GM18870 (cell line): ENCODE data around the gene NEUROD4.
"Not testable (repeated sequence)": the region's sequence is repeated elsewhere in the genome, so short reads cannot be mapped to it uniquely, and the experiment has no call there.

ENCODE experiments used
- ATAC-seq: cut with Tn5 transposase; IDR thresholded peaks from one replicate; pipeline ENCODE4 v1.9.1; 2021; ENCODE audit warnings: moderate library complexity; ENCODE audit not compliant: unreplicated experiment

NEUROD4 gene, protein sequence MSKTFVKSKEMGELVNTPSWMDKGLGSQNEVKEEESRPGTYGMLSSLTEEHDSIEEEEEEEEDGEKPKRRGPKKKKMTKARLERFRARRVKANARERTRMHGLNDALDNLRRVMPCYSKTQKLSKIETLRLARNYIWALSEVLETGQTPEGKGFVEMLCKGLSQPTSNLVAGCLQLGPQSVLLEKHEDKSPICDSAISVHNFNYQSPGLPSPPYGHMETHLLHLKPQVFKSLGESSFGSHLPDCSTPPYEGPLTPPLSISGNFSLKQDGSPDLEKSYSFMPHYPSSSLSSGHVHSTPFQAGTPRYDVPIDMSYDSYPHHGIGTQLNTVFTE

GRCh38 chr12:55019784-55020183, at the start of gene NEUROD4:
NEUROD4 (plus strand) TSS chr12:55019974; CDS start chr12:55026440, 6,466 bp downstream.
- ATAC-seq, result no peak

GRCh38 chr12:54970741-54971140, 49.0 kb upstream of the NEUROD4 start:
- ATAC-seq, result no peak

DNA sequence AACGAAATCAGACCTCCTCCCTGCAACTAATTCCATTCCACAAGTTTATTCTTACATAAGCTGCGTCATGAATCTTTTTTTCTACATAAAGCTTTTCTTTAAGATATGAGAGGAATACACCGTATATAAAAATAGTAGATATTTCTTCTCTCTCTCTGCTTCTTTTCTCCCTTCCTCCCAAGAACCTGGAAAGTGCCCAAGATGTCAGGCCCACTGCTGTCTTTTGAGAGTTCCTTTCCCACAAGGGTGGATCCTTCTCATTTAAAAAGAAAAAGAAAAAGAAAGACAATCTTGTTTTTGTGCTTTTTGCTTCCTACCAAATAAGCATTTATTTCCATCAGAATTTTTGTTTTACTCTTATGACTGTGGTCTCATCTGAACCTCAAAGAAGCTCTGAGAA, 46.2 kb upstream of the NEUROD4 start:
- no peak for ATAC-seq

DNA sequence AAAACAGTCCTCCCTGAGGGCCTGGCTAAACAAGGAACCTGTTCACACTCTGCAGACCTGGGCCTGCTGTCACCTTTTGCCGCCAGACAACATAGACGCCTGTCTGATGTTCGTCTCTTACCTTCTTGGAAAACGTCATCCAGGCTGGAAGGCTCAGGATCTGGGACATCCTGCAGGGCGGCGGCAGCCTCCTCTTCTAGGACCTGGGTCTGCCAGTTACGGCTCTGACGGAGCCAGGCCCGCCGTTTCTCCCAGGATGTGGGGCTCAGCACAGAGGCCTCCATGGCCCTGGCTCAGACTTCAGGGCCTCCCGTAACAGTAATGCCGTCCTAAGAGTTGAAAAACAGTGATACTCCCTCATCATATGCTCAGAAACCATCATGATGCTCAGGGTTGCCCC, 45.5 kb upstream of the NEUROD4 start:
- no peak for ATAC-seq

DNA sequence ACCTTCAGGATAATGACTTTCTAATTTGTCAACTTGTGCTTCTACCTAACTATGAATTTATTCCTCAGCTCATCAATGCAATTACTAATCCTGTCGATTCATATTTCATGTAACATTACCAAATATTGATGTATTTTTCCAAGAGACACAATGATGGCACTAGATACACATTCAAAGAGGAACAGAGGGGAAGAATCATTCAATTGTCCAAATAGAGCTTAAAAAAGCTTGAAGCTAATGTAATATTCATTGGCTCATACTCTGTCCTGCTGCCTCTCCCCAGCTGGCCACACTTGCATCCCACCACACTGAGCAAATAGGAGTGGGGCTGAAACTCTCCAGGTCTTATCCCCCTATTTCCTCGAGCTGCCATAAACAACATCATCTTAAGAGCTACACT, 44.5 kb upstream of the NEUROD4 start:
- no peak for ATAC-seq

DNA sequence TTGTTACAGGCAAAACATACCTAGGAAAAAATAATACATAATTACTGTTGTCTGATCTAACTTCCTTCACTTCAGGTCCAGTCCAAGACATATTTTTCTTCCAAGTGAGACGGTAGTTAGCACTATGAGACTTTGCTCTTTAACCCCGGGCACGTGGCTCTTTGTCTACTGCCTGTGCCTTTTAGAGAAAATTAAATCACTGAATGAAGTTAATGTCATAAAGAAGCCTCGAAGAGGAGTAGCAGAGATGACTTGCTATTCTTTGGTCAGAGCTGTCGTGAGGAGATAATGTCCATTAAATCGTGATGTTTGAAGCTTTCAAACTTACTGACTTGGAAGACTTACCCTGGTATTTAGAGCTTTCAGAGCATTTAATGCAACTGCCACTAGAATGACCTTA, 43.9 kb upstream of the NEUROD4 start:
- ATAC-seq, result no peak

DNA sequence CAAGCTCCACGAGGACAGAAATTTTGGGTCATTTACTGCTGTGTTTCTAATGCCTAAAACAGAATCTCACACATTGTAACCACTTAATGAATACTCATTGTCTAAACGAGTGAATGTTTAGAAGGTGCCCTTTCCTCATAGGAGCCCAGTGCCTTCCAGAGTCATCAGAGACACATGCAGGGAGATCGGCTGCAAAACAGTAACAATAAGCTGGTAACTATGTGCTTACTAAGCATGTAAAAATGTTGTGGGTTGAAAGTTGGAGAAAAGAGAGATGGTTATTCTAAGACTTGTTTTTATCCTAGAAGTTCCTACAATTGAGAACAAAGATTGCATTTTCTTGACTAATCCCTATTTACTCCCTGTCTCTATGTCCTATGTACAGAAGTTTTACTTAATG, 42.6 kb upstream of the NEUROD4 start:
- no peak for ATAC-seq

DNA sequence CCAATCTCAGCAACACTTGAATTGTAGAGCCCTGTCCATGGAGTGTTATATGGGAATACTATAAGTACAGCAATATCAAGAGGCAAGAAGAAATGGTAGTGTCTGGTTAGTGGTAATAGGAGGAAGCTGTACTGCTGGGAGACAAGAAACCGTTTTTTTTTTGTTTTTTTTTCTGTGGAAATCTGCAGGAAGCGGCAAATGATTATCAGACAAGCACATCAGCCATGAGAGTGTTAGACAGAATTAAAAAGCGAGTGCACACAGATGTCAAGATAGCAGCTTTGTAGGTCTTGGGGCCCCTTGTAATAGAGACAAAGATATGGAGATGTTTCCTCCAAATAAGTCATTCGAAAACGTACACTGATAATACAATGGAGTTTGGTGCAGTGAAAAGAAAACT, 41.9 kb upstream of the NEUROD4 start:
- ATAC-seq, result no peak

- no peak for ATAC-seq
Measured at GRCh38 chr12:54980341-54980740, 39.4 kb upstream of the NEUROD4 start.

- peak; percentile 30 for ATAC-seq
Measured at GRCh38 chr12:54981796-54982195, 38.0 kb upstream of the NEUROD4 start.

- no peak for ATAC-seq
Measured at GRCh38 chr12:54983536-54984101, 36.2 kb upstream of the NEUROD4 start.

DNA sequence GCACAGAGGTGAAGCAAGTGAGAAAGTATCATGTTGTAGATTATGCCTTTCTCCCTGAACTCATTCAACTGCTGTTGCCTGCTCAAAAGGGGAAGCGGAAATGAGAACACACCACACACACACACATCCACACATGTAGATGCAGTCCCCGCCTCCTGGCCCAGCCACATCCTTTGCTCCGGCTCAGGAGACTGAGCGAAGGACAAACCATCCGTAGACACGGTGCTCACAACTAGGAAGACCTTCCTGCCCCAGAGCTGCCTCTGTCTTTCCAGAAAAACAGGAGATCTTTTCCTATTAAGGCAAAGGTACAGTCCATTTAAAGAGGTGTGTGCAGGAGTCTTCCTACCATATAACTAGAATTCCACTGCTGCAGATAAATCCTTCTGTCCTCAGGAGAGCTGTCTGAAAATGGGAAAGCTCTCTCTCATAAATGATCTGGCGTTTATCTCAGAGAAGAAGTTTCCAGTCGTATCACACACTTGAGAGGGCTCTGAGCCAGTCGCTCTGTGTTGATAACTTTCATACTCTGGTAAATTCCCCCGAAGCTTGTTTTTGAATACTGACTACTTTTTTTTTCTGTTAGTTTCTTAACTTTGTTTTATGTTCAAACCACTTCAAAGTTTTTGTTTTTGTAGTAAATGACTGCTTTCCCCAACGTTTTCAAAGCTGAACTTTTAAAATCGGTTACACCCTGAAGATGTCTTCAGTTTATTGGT, 35.0 kb upstream of the NEUROD4 start, which contains the start of gene TESPA1:
Gene TESPA1, minus strand, starts transcription at position 105 of the 719 bp plus-strand sequence. CDS start 10,200 bp downstream, outside the sequence.
- peak; percentile 95 for ATAC-seq

DNA sequence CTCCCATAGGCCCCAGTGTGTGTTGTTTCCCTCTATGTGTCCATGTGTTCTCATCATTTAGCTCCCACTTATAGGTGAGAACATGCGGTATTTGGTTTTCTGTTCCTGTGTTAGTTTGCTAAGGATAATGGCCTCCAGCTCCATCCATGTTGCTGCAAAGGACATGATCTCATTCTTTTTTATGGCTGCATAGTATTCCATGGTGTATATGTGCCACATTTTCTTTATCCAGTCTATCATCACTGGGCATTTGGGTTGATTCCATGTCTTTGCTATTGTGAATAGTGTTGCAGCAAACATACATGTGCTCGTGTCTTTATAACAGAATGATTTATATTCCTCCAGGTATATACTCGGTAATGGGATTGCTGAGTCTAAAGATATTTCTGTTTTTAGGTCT, 33.0 kb upstream of the NEUROD4 start:
- ATAC-seq, result not testable (repeated sequence)

DNA sequence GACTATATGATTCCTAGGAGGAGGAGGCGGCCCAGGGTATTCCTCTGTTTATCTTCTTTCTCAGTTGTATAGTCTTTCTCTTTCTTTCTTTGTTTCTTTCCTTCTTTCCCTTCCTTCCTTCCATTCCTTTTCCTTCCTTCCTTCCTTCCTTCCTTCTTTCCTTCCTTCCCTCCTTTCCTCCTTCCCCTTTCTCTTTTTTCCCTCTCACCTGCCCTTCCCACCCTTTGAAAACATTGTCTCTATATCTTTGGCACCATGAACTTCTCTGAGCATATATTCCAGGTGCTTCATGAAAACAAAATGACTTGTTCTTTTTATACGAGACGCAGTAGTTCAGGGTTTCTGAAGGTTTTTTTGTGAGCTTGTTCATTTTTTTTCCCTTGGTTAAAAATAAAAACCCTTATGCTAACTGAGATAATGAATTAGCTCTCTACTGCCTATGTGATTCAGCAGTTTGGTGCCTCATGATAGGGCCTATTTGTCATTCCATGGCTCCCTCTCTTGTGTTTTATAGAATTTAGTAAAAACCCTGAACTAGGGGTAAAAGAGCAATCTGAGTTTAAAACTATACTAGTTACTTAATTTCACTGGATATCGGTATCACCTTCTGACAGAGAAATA, 32.1 kb upstream of the NEUROD4 start:
- ATAC-seq, result no peak

- no peak for ATAC-seq
Measured at GRCh38 chr12:54988402-54989054, 31.2 kb upstream of the NEUROD4 start.

DNA sequence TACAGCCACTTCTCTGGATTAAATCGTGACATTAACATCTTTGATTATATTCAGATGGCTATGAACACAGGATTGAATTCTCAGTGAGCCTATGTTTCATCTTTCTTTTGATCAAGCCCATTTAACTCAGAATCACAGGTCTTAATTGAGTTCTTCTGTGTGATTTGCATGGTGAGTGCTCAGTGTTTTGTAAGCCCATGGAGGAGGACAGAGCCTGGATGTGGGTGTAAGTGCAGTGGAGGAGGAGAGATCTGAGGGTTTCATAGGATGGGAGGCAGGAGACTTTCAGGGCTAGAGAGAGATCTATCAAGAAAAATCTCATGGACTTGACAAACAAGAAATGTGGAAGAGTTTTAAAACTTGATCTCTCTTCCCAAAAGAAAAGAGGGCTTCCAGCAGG, 29.9 kb upstream of the NEUROD4 start:
- no peak for ATAC-seq

- peak; percentile 86 for ATAC-seq
Measured at GRCh38 chr12:54991161-54991990, 28.4 kb upstream of the NEUROD4 start.

GRCh38 chr12:54991991-54992375, 27.8 kb upstream of the NEUROD4 start:
- ATAC-seq, result peak; percentile 35

- ATAC-seq, result peak; percentile 48
Measured at GRCh38 chr12:54993181-54993835, 26.5 kb upstream of the NEUROD4 start.

GRCh38 chr12:54996205-54996604, 23.6 kb upstream of the NEUROD4 start:
- ATAC-seq, result no peak
